ENCODE measurements around the gene OBP2A.

GRCh38 chr9:135566552-135566951, 20.6 kb downstream of the OBP2A start:
- TF ChIP-seq CTCF (IDR thresholded peaks at IDR 0.05) (no peak), POLR2A (IDR thresholded peaks at IDR 0.05) (no peak)
